Measurements from ENCODE around the gene P3H1. TPM values are rescaled to one million over a fixed set of nuclear protein-coding genes. Genes with fewer than 3 reads are reported as not detected.
A peak's percentile ranks its signal among the peaks of the same experiment; 100 is the strongest.
"Not testable (repeated sequence)": the region's sequence is repeated elsewhere in the genome, so short reads cannot be mapped to it uniquely, and the experiment has no call there.

P3H1 gene
- total RNA-seq = 10 to 100 TPM; 12.8 to 17.8 (median 15.3) TPM
- 11.1 TPM for polyA plus RNA-seq
- long read RNA-seq, donor 1, transcript P3H1-207 (14 exons, 2,726 nt) = minor isoform, 7 of 37 reads
- long read RNA-seq, donor 1, transcript P3H1-202 (15 exons, 2,585 nt) = major isoform, 16 of 37 reads
- long read RNA-seq, donor 1, partial matches to known transcripts = 3 of 37 reads
- long read RNA-seq, donor 1, other reads (novel, unspliced or antisense) = 10 of 37 reads
- long read RNA-seq, donor 2, partial matches to known transcripts = 2 of 9 reads
- long read RNA-seq, donor 2, other reads (novel, unspliced or antisense) = 3 of 9 reads
- long read RNA-seq, donor 3, transcript P3H1-204 (15 exons, 2,705 nt) = minor isoform, 7 of 93 reads
- long read RNA-seq, donor 3, transcript P3H1-202 (15 exons, 2,585 nt) = major isoform, 55 of 93 reads
- long read RNA-seq, donor 3, transcript P3H1-207 (14 exons, 2,726 nt) = minor isoform, 5 of 93 reads
- long read RNA-seq, donor 3, partial matches to known transcripts = 3 of 93 reads
- long read RNA-seq, donor 3, other reads (novel, unspliced or antisense) = 22 of 93 reads
- long read RNA-seq, donor 4, transcript P3H1-202 (15 exons, 2,585 nt) = major isoform, 5 of 13 reads
- long read RNA-seq, donor 4, partial matches to known transcripts = 2 of 13 reads
- long read RNA-seq, donor 4, other reads (novel, unspliced or antisense) = 4 of 13 reads

GRCh38 chr1:42766741-42767509, at the start of gene P3H1, which contains the start of gene C1orf50:
Gene P3H1 (minus strand): TSS chr1:42767028. CDS start chr1:42766971, 57 bp downstream.
Gene C1orf50 (plus strand): TSS chr1:42767249. CDS start chr1:42767312, 63 bp downstream.
- under 1% methylated on average over 82 of the region's 82 CpGs for WGBS
- H3K9me3 ChIP-seq (ENCODE audit: control insufficient read depth, low read length) = no peaks in the 10 kb centered on the region
- H3K27me3 ChIP-seq (ENCODE audit: control insufficient read depth, insufficient read depth) = no peaks in the 10 kb centered on the region
- intact Hi-C loops (cut with DNase I) = no loop called here
- peak; percentile 98 for ATAC-seq
- H3K4me1 ChIP-seq (ENCODE audit: control insufficient read depth, insufficient read depth, low read length) = no peaks in the 10 kb centered on the region
- peak within 1 kb of the TSS; percentile 70 for H3K4me3 ChIP-seq (ENCODE audit: low read length)
- peak; percentile 100 for DNase-seq
- peak within 1 kb of the TSS; percentile 87 for H3K27ac ChIP-seq (ENCODE audit: low read length)

GRCh38 chr1:42815941-42816584, 49.2 kb upstream of the P3H1 start:
- DNase-seq = no peak

GRCh38 chr1:42814815-42815214, 48.0 kb upstream of the P3H1 start:
- H3K27ac ChIP-seq (ENCODE audit: low read length); H3K9me3 ChIP-seq (ENCODE audit: control insufficient read depth, low read length); intact Hi-C loops (cut with DNase I); H3K4me3 ChIP-seq (ENCODE audit: low read length); H3K27me3 ChIP-seq (ENCODE audit: control insufficient read depth, insufficient read depth); ATAC-seq; DNase-seq; H3K4me1 ChIP-seq (ENCODE audit: control insufficient read depth, insufficient read depth, low read length): not testable (repeated sequence)
- WGBS = 100% methylated on average over 3 of the region's 3 CpGs

More at GRCh38 chr1:42815941-42816584, 49.2 kb upstream of the P3H1 start:
- no peaks in the 10 kb centered on the region for H3K9me3 ChIP-seq (ENCODE audit: control insufficient read depth, low read length)
- no peak for ATAC-seq
- peaks cover 5% of the 10 kb centered on the region for H3K4me1 ChIP-seq (ENCODE audit: control insufficient read depth, insufficient read depth, low read length)
- H3K27me3 ChIP-seq (ENCODE audit: control insufficient read depth, insufficient read depth) = no peaks in the 10 kb centered on the region
- WGBS = 18% methylated on average over 7 of the region's 7 CpGs
- intact Hi-C loops (cut with DNase I) = no loop called here
- peak overlapping the region; percentile 91 for H3K27ac ChIP-seq (ENCODE audit: low read length)
- peak overlapping the region; percentile 99 for H3K4me3 ChIP-seq (ENCODE audit: low read length)

- no peaks in the 10 kb centered on the region for H3K27me3 ChIP-seq (ENCODE audit: control insufficient read depth, insufficient read depth)
- H3K27ac ChIP-seq (ENCODE audit: low read length) = no peak overlapping the region
- DNase-seq (no peak), ATAC-seq (no peak)
- no peaks in the 10 kb centered on the region for H3K9me3 ChIP-seq (ENCODE audit: control insufficient read depth, low read length)
- intact Hi-C loops (cut with DNase I) = no loop called here
- H3K4me1 ChIP-seq (ENCODE audit: control insufficient read depth, insufficient read depth, low read length) = no peaks in the 10 kb centered on the region
- no peak overlapping the region for H3K4me3 ChIP-seq (ENCODE audit: low read length)
Observed at GRCh38 chr1:42807056-42807668, 40.3 kb upstream of the P3H1 start.

- 88% methylated on average over 5 of the region's 5 CpGs for WGBS
- no peak overlapping the region for H3K27ac ChIP-seq (ENCODE audit: low read length)
- ATAC-seq = no peak
Observed at GRCh38 chr1:42806593-42806992, 39.8 kb upstream of the P3H1 start.

GRCh38 chr1:42806171-42806570, 39.3 kb upstream of the P3H1 start:
- H3K27me3 ChIP-seq (ENCODE audit: control insufficient read depth, insufficient read depth) = no peaks in the 10 kb centered on the region
- H3K4me1 ChIP-seq (ENCODE audit: control insufficient read depth, insufficient read depth, low read length) = no peaks in the 10 kb centered on the region
- H3K9me3 ChIP-seq (ENCODE audit: control insufficient read depth, low read length) = no peaks in the 10 kb centered on the region
- intact Hi-C loops (cut with DNase I) = no loop called here
- no peak overlapping the region for H3K4me3 ChIP-seq (ENCODE audit: low read length)
- ATAC-seq (no peak), DNase-seq (no peak)
- no peak overlapping the region for H3K27ac ChIP-seq (ENCODE audit: low read length)

More at GRCh38 chr1:42806593-42806992, 39.8 kb upstream of the P3H1 start:
- no peak for DNase-seq
- intact Hi-C loops (cut with DNase I) = no loop called here
- Histone ChIP-seq H3K4me3 (ENCODE audit: low read length) (no peak overlapping the region), H3K4me1 (ENCODE audit: control insufficient read depth, insufficient read depth, low read length) (no peaks in the 10 kb centered on the region), H3K9me3 (ENCODE audit: control insufficient read depth, low read length) (no peaks in the 10 kb centered on the region), H3K27me3 (ENCODE audit: control insufficient read depth, insufficient read depth) (no peaks in the 10 kb centered on the region)

- Histone ChIP-seq H3K27ac (ENCODE audit: low read length) (no peak overlapping the region), H3K27me3 (ENCODE audit: control insufficient read depth, insufficient read depth) (no peaks in the 10 kb centered on the region), H3K4me1 (ENCODE audit: control insufficient read depth, insufficient read depth, low read length) (no peaks in the 10 kb centered on the region), H3K4me3 (ENCODE audit: low read length) (no peak overlapping the region), H3K9me3 (ENCODE audit: control insufficient read depth, low read length) (no peaks in the 10 kb centered on the region)
- intact Hi-C loops (cut with DNase I) = no loop called here
- ATAC-seq (no peak), DNase-seq (no peak)
- WGBS = 68% methylated on average over 8 of the region's 8 CpGs
Observed at GRCh38 chr1:42801832-42802473, 35.1 kb upstream of the P3H1 start.

GRCh38 chr1:42797979-42798378, 31.2 kb upstream of the P3H1 start:
- ATAC-seq (no peak), DNase-seq (no peak)
- Histone ChIP-seq H3K4me3 (ENCODE audit: low read length) (no peak overlapping the region), H3K9me3 (ENCODE audit: control insufficient read depth, low read length) (no peaks in the 10 kb centered on the region), H3K27ac (ENCODE audit: low read length) (no peak overlapping the region), H3K27me3 (ENCODE audit: control insufficient read depth, insufficient read depth) (no peaks in the 10 kb centered on the region), H3K4me1 (ENCODE audit: control insufficient read depth, insufficient read depth, low read length) (no peaks in the 10 kb centered on the region)
- 85% methylated on average over 5 of the region's 5 CpGs for WGBS
- intact Hi-C loops (cut with DNase I) = no loop called here

GRCh38 chr1:42797414-42797813, 30.6 kb upstream of the P3H1 start:
- Histone ChIP-seq H3K27ac (ENCODE audit: low read length) (no peak overlapping the region), H3K9me3 (ENCODE audit: control insufficient read depth, low read length) (no peaks in the 10 kb centered on the region), H3K4me1 (ENCODE audit: control insufficient read depth, insufficient read depth, low read length) (no peaks in the 10 kb centered on the region), H3K4me3 (ENCODE audit: low read length) (no peak overlapping the region), H3K27me3 (ENCODE audit: control insufficient read depth, insufficient read depth) (no peaks in the 10 kb centered on the region)
- intact Hi-C loops (cut with DNase I) = no loop called here
- WGBS = 80% methylated on average over 3 of the region's 3 CpGs
- ATAC-seq = no peak
- no peak for DNase-seq

- ATAC-seq = peak in 1 of 2 donors; percentile 61
- Histone ChIP-seq H3K27me3 (ENCODE audit: control insufficient read depth, insufficient read depth) (no peaks in the 10 kb centered on the region), H3K27ac (ENCODE audit: low read length) (no peak overlapping the region), H3K9me3 (ENCODE audit: control insufficient read depth, low read length) (no peaks in the 10 kb centered on the region), H3K4me1 (ENCODE audit: control insufficient read depth, insufficient read depth, low read length) (no peaks in the 10 kb centered on the region), H3K4me3 (ENCODE audit: low read length) (no peak overlapping the region)
- intact Hi-C loops (cut with DNase I) = no loop called here
- DNase-seq = no peak
- WGBS = 87% methylated on average over 2 of the region's 2 CpGs
Observed at GRCh38 chr1:42793824-42794223, 27.0 kb upstream of the P3H1 start.
